DND-41 (cell line): ENCODE results near the gene TBC1D13.

ENCODE experiments used
- ATAC-seq: fragments of 200-7000 bp; cut with Tn5 transposase; 3 replicates; pipeline ENCODE4 v1.9.1; 2021; ENCODE audit warnings: low read depth; ENCODE audit not compliant: insufficient read depth
- DNase-seq: peaks from one replicate; pipeline ENCODE4 v3.0.0-alpha.2; 2020
- H2AFZ ChIP-seq: 2 replicates; pipeline ENCODE4 v1.6.0; 2012; ENCODE audit warnings: low read depth, low read length
- H3K27ac ChIP-seq: 2 replicates; pipeline ENCODE4 v1.5.1; 2012; ENCODE audit warnings: low read length, inconsistent platforms
- H3K27me3 ChIP-seq: fragments of 200-600 bp; sonication (generic); 2 replicates; pipeline ENCODE4 v1.6.0; 2012; ENCODE audit warnings: low read length, mild to moderate bottlenecking, inconsistent platforms; ENCODE audit not compliant: insufficient read depth, poor library complexity
- H3K36me3 ChIP-seq: 2 replicates; pipeline ENCODE4 v1.5.1; 2012; ENCODE audit warnings: low read length, inconsistent platforms; ENCODE audit not compliant: insufficient read depth
- H3K4me1 ChIP-seq: 2 replicates; pipeline ENCODE4 v1.5.1; 2012; ENCODE audit warnings: mild to moderate bottlenecking, low read length; ENCODE audit not compliant: insufficient read depth
- H3K4me2 ChIP-seq: 2 replicates; pipeline ENCODE4 v1.6.0; 2012; ENCODE audit warnings: mild to moderate bottlenecking, moderate library complexity, low read length, inconsistent platforms; ENCODE audit not compliant: insufficient read depth
- H3K4me3 ChIP-seq, 2 experiments: fragments of 200-600 bp in 1 of 2; shearing (Covaris generic) in 1 of 2; 2 replicates each; pipeline ENCODE4 v1.5.1; 2012 to 2016; ENCODE audit warnings: inconsistent platforms in 2 of 2, low read length in 2 of 2, mild to moderate bottlenecking in 2 of 2, low read depth in 1 of 2, moderate library complexity in 1 of 2
- H3K79me2 ChIP-seq: 2 replicates; pipeline ENCODE4 v1.6.0; 2012; ENCODE audit warnings: low read length, inconsistent platforms; ENCODE audit not compliant: insufficient read depth
- H3K9ac ChIP-seq: 2 replicates; pipeline ENCODE4 v1.6.0; 2012; ENCODE audit warnings: low read depth, mild to moderate bottlenecking, inconsistent platforms, low read length, moderate library complexity
- H3K9me3 ChIP-seq: 2 replicates; pipeline ENCODE4 v1.5.1; 2012; ENCODE audit warnings: low read length, moderate library complexity, mild to moderate bottlenecking, inconsistent platforms; ENCODE audit not compliant: insufficient read depth, severe bottlenecking
- H4K20me1 ChIP-seq: 2 replicates; pipeline ENCODE4 v1.6.0; 2012; ENCODE audit warnings: low read length; ENCODE audit not compliant: insufficient read depth
- CTCF ChIP-seq: IDR thresholded peaks from 2 replicates; pipeline ENCODE4 v1.5.1; 2012; ENCODE audit warnings: borderline replicate concordance, low read length, moderate library complexity, mild to moderate bottlenecking; ENCODE audit not compliant: poor library complexity, severe bottlenecking; ENCODE audit errors: extremely low read depth
- EZH2 ChIP-seq: IDR thresholded peaks from 3 replicates; pipeline ENCODE4 v1.6.1; 2012; ENCODE audit warnings: borderline replicate concordance, low read depth, mild to moderate bottlenecking, moderate library complexity, low read length, inconsistent platforms; ENCODE audit not compliant: severe bottlenecking

Gene TBC1D13

GRCh38 chr9:128836509-128837145 lies 49.6 kb downstream of the TBC1D13 start:
- H3K9ac ChIP-seq: no peak overlapping the region
- H3K79me2 ChIP-seq: no peaks in the 10 kb centered on the region
- no peak overlapping the region for H2AFZ ChIP-seq
- no peaks in the 10 kb centered on the region for H3K9me3 ChIP-seq
- TF ChIP-seq CTCF: no peak
- no peak for TF ChIP-seq EZH2
- no peaks in the 10 kb centered on the region for H4K20me1 ChIP-seq
- no peaks in the 10 kb centered on the region for H3K4me1 ChIP-seq
- peaks cover 15% of the 10 kb centered on the region; the same call in 1 of the 2 replicates for H3K36me3 ChIP-seq
- no peak overlapping the region for H3K27ac ChIP-seq
- ATAC-seq: no peak
- H3K4me2 ChIP-seq: no peak overlapping the region
- DNase-seq: no peak
- H3K4me3 ChIP-seq: no peak overlapping the region
- no peaks in the 10 kb centered on the region for H3K27me3 ChIP-seq

- Histone ChIP-seq H3K9me3 (no peaks in the 10 kb centered on the region), H3K27me3 (no peaks in the 10 kb centered on the region), H3K4me1 (no peaks in the 10 kb centered on the region), H3K4me3 (no peak overlapping the region), H3K4me2 (no peak overlapping the region), H3K27ac (no peak overlapping the region), H4K20me1 (no peaks in the 10 kb centered on the region), H3K9ac (no peak overlapping the region), H3K79me2 (no peaks in the 10 kb centered on the region), H3K36me3 (peaks cover 14% of the 10 kb centered on the region; the same call in 1 of the 2 replicates), H2AFZ (no peak overlapping the region)
- no peak for DNase-seq
- no peak for ATAC-seq
- TF ChIP-seq CTCF (no peak), EZH2 (no peak)
Measured at GRCh38 chr9:128838338-128838737, 51.3 kb downstream of the TBC1D13 start.

- H3K4me3 ChIP-seq: no peak overlapping the region
- no peak overlapping the region for H3K27ac ChIP-seq
- H3K79me2 ChIP-seq: no peaks in the 10 kb centered on the region
- DNase-seq: no peak
- H2AFZ ChIP-seq: no peak overlapping the region
- peaks cover 9% of the 10 kb centered on the region; the same call in 1 of the 2 replicates for H3K36me3 ChIP-seq
- H3K9me3 ChIP-seq: no peaks in the 10 kb centered on the region
- H3K4me2 ChIP-seq: no peak overlapping the region
- TF ChIP-seq EZH2: no peak
- TF ChIP-seq CTCF: no peak
- no peaks in the 10 kb centered on the region for H3K27me3 ChIP-seq
- ATAC-seq: no peak
- H4K20me1 ChIP-seq: no peaks in the 10 kb centered on the region
- H3K4me1 ChIP-seq: no peaks in the 10 kb centered on the region
- no peak overlapping the region for H3K9ac ChIP-seq
Measured at GRCh38 chr9:128840524-128840923, 53.5 kb downstream of the TBC1D13 start.
